Breast epithelium (tissue), 4 donors: ENCODE results near the gene SERGEF. TPM values are rescaled to one million over a fixed set of nuclear protein-coding genes. Genes with fewer than 3 reads are reported as not detected.

Experiments
- DNase-seq, 2 donors: peaks; one replicate each; pipeline ENCODE4 v3.0.0-alpha.2; 2019; ENCODE audit warnings: low spot score in 2 of 2
- H3K27ac ChIP-seq, 2 donors: fragments of 200-600 bp; sonication (generic) in 1 of 2; one replicate each; pipeline ENCODE4 v1.5.1; 2016 to 2019; ENCODE audit warnings: mild to moderate bottlenecking in 1 of 2
- H3K27me3 ChIP-seq, 2 donors: fragments of 200-600 bp; sonication (generic) in 1 of 2; one replicate each; pipeline versions ENCODE4 v1.5.1 to v1.6.0; 2017 to 2019; ENCODE audit warnings: control low read depth in 1 of 2, mild to moderate bottlenecking in 1 of 2
- H3K36me3 ChIP-seq: fragments of 200-600 bp; one replicate; pipeline ENCODE4 v1.5.1; 2019
- H3K4me1 ChIP-seq, 2 donors: fragments of 200-600 bp; sonication (generic); one replicate each; pipeline ENCODE4 v1.5.1; 2016 to 2019; ENCODE audit warnings: control low read depth in 1 of 2
- H3K4me3 ChIP-seq, 3 donors: fragments of 200-600 bp; sonication (generic); 1 replicate in 2 of 3; 2 replicates in 1 of 3; pipeline ENCODE4 v1.5.1; 2016 to 2019; ENCODE audit warnings: mild to moderate bottlenecking in 3 of 3, moderate library complexity in 2 of 3
- H3K9me3 ChIP-seq, 2 donors: fragments of 200-600 bp; sonication (generic) in 1 of 2; one replicate each; pipeline ENCODE4 v1.5.1; 2016 to 2019; ENCODE audit warnings: control low read depth in 1 of 2
- POLR2A ChIP-seq: fragments of 450-650 bp; IDR thresholded peaks from one replicate; pipeline ENCODE4 v1.6.1; 2016; ENCODE audit warnings: antibody characterized with exemption, mild to moderate bottlenecking, moderate library complexity
- POLR2AphosphoS5 ChIP-seq, 3 donors: sonication (generic); formaldehyde crosslinking; IDR thresholded peaks; one replicate each; pipeline ENCODE4 v1.6.1; 2017; ENCODE audit warnings: antibody characterized with exemption in 3 of 3
- intact Hi-C: fragments of 100-400 bp; cut with DNase I; formaldehyde crosslinking; loops from one replicate; pipeline ENCODE4 v1.15.1; 2023; ENCODE audit warnings: low total_unique reads
- total RNA-seq, 3 donors: library from RNA; depleted of rRNA; stranded (reverse); fragments of >200 nt; gene quantifications; one replicate each; pipeline ENCODE4 v1.1.0, GENCODE V29; 2016
- TF ChIP-seq, protein P1 (sequence below), 3 donors: fragments of 450-650 bp; IDR thresholded peaks; one replicate each; pipeline ENCODE4 v1.5.1; 2016 to 2017; ENCODE audit warnings: antibody characterized with exemption in 3 of 3, mild to moderate bottlenecking in 3 of 3, moderate library complexity in 3 of 3

SERGEF gene
- total RNA-seq, 3 donors from 2014 or later: 31.8 to 47.5 (median 41.9) TPM

DNA sequence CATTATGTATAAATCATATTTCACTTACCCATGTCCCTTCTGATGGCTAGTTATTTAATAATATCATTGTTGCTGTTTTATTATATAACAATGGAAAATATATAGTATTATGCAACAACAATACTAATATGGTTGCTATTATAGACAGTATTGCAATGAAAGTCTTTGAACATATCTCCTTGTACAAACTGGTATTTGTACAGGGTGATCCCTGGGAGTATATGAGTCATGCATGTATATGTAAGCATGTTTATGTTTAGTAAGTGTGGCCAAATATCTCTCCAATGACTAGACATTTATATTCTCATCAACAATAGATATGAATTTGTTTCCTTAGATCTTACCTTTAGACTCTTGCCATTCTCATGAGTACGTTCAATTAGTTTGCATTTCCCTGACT, 222.4 kb downstream of the SERGEF start:
- intact Hi-C loops: no loop called here
- Histone ChIP-seq H3K27ac (no peak overlapping the region), H3K4me3 (no peak overlapping the region), H3K4me1 (no peaks in the 10 kb centered on the region), H3K9me3 (no peaks in the 10 kb centered on the region), H3K27me3 (no peaks in the 10 kb centered on the region), H3K36me3 (no peaks in the 10 kb centered on the region)
- no peak for TF ChIP-seq POLR2AphosphoS5 (IDR thresholded peaks at IDR 0.05)
- TF ChIP-seq, protein P1, sequence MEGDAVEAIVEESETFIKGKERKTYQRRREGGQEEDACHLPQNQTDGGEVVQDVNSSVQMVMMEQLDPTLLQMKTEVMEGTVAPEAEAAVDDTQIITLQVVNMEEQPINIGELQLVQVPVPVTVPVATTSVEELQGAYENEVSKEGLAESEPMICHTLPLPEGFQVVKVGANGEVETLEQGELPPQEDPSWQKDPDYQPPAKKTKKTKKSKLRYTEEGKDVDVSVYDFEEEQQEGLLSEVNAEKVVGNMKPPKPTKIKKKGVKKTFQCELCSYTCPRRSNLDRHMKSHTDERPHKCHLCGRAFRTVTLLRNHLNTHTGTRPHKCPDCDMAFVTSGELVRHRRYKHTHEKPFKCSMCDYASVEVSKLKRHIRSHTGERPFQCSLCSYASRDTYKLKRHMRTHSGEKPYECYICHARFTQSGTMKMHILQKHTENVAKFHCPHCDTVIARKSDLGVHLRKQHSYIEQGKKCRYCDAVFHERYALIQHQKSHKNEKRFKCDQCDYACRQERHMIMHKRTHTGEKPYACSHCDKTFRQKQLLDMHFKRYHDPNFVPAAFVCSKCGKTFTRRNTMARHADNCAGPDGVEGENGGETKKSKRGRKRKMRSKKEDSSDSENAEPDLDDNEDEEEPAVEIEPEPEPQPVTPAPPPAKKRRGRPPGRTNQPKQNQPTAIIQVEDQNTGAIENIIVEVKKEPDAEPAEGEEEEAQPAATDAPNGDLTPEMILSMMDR (IDR thresholded peaks at IDR 0.05): no peak
- no peak for TF ChIP-seq POLR2A
- no peak for DNase-seq

DNA sequence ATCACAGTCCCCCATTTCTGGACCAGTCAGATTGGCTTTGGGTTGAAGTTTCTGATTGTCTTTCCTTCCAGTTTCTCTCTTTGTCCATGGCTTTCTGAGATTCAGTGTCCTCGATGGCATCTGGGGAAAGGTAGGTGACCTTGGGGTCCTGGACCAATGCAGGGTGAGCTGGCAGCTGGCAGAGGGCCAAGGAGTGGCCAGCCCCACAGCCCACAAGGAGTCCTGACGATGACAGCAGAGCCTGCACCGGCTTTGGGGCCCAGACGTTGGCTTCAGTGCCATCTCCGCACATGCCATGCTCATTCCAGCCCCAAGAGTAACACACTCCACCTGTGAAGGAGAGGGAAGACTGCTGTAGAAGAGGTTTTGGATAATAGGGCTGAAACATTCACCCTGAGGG, 224.8 kb downstream of the SERGEF start:
- TF ChIP-seq, protein P1 (IDR thresholded peaks at IDR 0.05): no peak
- TF ChIP-seq POLR2A: no peak
- TF ChIP-seq POLR2AphosphoS5 (IDR thresholded peaks at IDR 0.05): no peak
- DNase-seq: no peak
- Histone ChIP-seq H3K4me1 (no peaks in the 10 kb centered on the region), H3K36me3 (no peaks in the 10 kb centered on the region), H3K4me3 (no peak overlapping the region), H3K9me3 (no peaks in the 10 kb centered on the region), H3K27me3 (no peaks in the 10 kb centered on the region), H3K27ac (no peak overlapping the region)
- intact Hi-C loops: no loop called here

DNA sequence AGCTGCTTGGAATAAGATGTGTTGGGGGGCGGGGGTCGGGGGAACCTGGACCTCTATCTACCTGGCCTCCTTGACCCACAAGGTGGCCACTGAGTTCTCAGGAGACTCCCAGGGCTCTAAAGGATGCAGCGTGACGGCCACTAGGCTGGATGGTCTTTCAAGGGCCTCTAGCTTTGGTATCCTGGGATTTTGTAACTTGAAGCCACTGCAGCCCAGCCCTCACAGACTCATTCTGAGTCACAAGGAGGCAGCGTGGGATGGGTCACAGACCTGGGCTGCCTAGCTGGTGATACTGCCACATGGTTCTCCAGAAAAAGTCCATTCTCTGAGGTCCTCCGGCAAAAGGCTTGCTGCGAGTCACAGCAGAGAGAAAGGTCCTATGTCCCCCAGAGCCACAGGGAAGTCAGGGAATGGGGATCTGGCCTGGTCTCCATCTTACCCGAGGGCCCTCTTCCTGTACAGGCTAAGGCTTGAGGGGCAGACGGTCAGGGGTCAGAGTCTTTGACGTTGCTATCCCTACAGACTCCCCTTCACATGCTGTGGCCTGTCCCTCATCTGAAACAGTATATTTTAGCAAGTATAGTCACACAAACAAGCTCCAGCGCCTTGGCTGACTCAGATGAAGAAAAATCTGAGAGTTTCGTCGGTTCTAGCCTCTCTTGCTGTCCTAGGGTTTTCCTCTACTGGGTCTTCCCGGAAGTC, 225.9 kb downstream of the SERGEF start:
- Histone ChIP-seq H3K4me1 (no peaks in the 10 kb centered on the region), H3K4me3 (no peak overlapping the region), H3K36me3 (no peaks in the 10 kb centered on the region), H3K9me3 (no peaks in the 10 kb centered on the region), H3K27ac (no peak overlapping the region), H3K27me3 (no peaks in the 10 kb centered on the region)
- intact Hi-C loops: no loop called here
- DNase-seq: peak in 1 of 2 donors; percentile 24
- TF ChIP-seq, protein P1 (IDR thresholded peaks at IDR 0.05): no peak
- no peak for TF ChIP-seq POLR2AphosphoS5 (IDR thresholded peaks at IDR 0.05)
- no peak for TF ChIP-seq POLR2A

DNA sequence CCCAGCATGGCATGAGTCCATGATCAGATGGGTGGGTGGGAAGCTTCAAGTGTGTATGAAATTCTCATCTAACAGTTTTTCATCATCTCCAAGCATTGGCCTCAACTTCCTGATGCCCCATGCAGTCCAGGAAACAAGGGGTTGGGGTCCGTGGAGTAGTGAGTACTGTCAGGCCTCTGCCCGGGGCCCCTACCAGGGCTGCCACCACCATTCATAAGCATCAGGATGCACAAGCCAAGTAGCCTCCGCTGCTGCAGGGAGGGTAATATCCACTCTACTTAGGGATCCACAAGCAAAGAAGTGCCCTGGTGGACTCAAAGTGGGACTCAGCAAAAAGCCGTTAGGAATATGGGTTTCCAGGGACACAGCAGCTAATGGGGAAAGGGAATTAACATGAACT, 229.0 kb downstream of the SERGEF start:
- DNase-seq: no peak
- H3K4me1 ChIP-seq: no peaks in the 10 kb centered on the region
- no peaks in the 10 kb centered on the region for H3K9me3 ChIP-seq
- no peak overlapping the region for H3K4me3 ChIP-seq
- H3K27ac ChIP-seq: no peak overlapping the region
- no peaks in the 10 kb centered on the region for H3K36me3 ChIP-seq
- no peaks in the 10 kb centered on the region for H3K27me3 ChIP-seq
- no peak for TF ChIP-seq POLR2A
- TF ChIP-seq, protein P1 (IDR thresholded peaks at IDR 0.05): no peak
- TF ChIP-seq POLR2AphosphoS5 (IDR thresholded peaks at IDR 0.05): no peak
- intact Hi-C loops: no loop called here

DNA sequence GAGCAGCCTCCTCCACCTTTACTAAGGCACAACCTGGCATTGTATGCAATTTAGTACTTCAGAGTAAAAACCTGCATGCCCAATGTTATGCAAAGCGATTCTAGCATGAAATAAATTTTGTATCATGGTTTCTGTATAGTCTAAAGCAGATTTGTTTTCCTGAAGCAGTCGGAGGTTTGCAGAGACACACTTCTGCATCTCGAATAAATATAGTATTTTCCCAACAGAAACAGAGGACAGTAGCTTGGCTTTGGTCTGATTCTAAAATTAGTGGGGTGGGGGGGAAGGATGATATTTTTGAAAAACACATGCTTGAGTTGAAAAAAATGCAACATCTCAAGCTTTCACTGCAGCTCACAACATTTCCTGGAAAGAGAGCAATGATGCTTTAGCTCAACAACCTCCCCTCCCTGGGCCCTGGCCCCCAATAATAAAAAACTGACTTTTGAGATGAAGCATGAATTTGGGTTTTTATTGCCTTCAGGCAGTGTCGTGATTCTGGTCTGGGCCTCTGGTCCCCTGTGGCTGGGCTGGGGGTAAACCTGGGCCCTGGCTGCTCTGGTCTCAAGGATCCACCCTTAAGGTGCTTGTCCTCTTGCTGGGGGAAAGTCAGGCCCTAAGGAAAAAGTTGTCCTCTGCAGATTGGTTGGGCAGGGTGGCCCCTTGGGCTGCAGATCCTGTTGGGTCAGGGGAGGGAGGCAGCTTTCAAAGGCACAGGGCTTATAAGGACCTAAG, 230.1 kb downstream of the SERGEF start:
- H3K4me1 ChIP-seq: no peaks in the 10 kb centered on the region
- TF ChIP-seq, protein P1 (IDR thresholded peaks at IDR 0.05): no peak
- no peak for TF ChIP-seq POLR2AphosphoS5 (IDR thresholded peaks at IDR 0.05)
- no peak for TF ChIP-seq POLR2A
- H3K9me3 ChIP-seq: no peaks in the 10 kb centered on the region
- no peaks in the 10 kb centered on the region for H3K27me3 ChIP-seq
- no peaks in the 10 kb centered on the region for H3K36me3 ChIP-seq
- DNase-seq: no peak
- no peak overlapping the region for H3K27ac ChIP-seq
- H3K4me3 ChIP-seq: no peak overlapping the region
- intact Hi-C loops: no loop called here
